EH (cell line): ENCODE results near the gene OR52E2.
"Not testable (repeated sequence)": the region's sequence is repeated elsewhere in the genome, so short reads cannot be mapped to it uniquely, and the experiment has no call there.

Experiments
- DNase-seq: peaks from one replicate; pipeline ENCODE4 v3.0.0-alpha.2; 2015; ENCODE audit warnings: low read depth

Gene OR52E2

GRCh38 chr11:5059391-5059790, at the start of gene OR52E2:
TSS of gene OR52E2 (minus strand) at chr11:5059627. CDS start at chr11:5059627, 0 bp downstream.
- DNase-seq = no peak

- no peak for DNase-seq
Observed at GRCh38 chr11:5107285-5107684, 47.9 kb upstream of the OR52E2 start.

- DNase-seq = no peak
Observed at GRCh38 chr11:5103066-5103465, 43.6 kb upstream of the OR52E2 start.

- no peak for DNase-seq
Observed at GRCh38 chr11:5102246-5102645, 42.8 kb upstream of the OR52E2 start.

GRCh38 chr11:5096011-5096410, 36.6 kb upstream of the OR52E2 start:
- no peak for DNase-seq

- DNase-seq = no peak
Observed at GRCh38 chr11:5092821-5093585, 33.6 kb upstream of the OR52E2 start.

- no peak for DNase-seq
Observed at GRCh38 chr11:5090668-5091067, 31.2 kb upstream of the OR52E2 start.

- DNase-seq = no peak
Observed at GRCh38 chr11:5088556-5088955, 29.1 kb upstream of the OR52E2 start.

- no peak for DNase-seq
Observed at GRCh38 chr11:5083602-5084001, 24.2 kb upstream of the OR52E2 start.

GRCh38 chr11:5081405-5081804, 22.0 kb upstream of the OR52E2 start:
- no peak for DNase-seq

- DNase-seq = no peak
Observed at GRCh38 chr11:5071799-5072198, 12.4 kb upstream of the OR52E2 start.

- no peak for DNase-seq
Observed at GRCh38 chr11:5069272-5069671, 9.8 kb upstream of the OR52E2 start, which contains the start of gene OR52E1. TSS of gene OR52E1 (plus strand) at chr11:5069572.

- no peak for DNase-seq
Observed at GRCh38 chr11:5065027-5065426, 5.6 kb upstream of the OR52E2 start.

- DNase-seq = not testable (repeated sequence)
Observed at GRCh38 chr11:5058679-5059078, 748 bp downstream of the OR52E2 start.

- DNase-seq = no peak
Observed at GRCh38 chr11:5046754-5047330, 12.6 kb downstream of the OR52E2 start.

- DNase-seq = no peak
Observed at GRCh38 chr11:5046226-5046625, 13.2 kb downstream of the OR52E2 start, which contains the start of gene OR52J3. TSS of gene OR52J3 (plus strand) at chr11:5046526. CDS start at chr11:5046526, 0 bp downstream.

- no peak for DNase-seq
Observed at GRCh38 chr11:5043380-5043779, 16.0 kb downstream of the OR52E2 start.

GRCh38 chr11:5042091-5042490, 17.3 kb downstream of the OR52E2 start:
- DNase-seq = no peak

- no peak for DNase-seq
Observed at GRCh38 chr11:5040876-5041275, 18.6 kb downstream of the OR52E2 start.

- no peak for DNase-seq
Observed at GRCh38 chr11:5038341-5038740, 21.1 kb downstream of the OR52E2 start.

GRCh38 chr11:5037926-5038325, 21.5 kb downstream of the OR52E2 start:
- DNase-seq = no peak

- no peak for DNase-seq
Observed at GRCh38 chr11:5036669-5037068, 22.8 kb downstream of the OR52E2 start.

GRCh38 chr11:5021996-5022395, 37.4 kb downstream of the OR52E2 start:
- no peak for DNase-seq

GRCh38 chr11:5013012-5013411, 46.4 kb downstream of the OR52E2 start:
- no peak for DNase-seq
